Thoracic aorta (tissue), 2 donors: ENCODE measurements around the gene EGFL7. TPM values are rescaled to one million over a fixed set of nuclear protein-coding genes. Genes with fewer than 3 reads are reported as not detected.

ENCODE experiments used
- ATAC-seq: fragments of 150-250 bp; one replicate; pipeline ENCODE4 v1.8.0; 2017; ENCODE audit warnings: low read depth; ENCODE audit not compliant: insufficient number of reproducible peaks, low FRiP score
- DNase-seq: peaks from one replicate; pipeline ENCODE4 v3.0.0-alpha.2; 2020; ENCODE audit warnings: low spot score
- H3K27ac ChIP-seq, 2 donors: fragments of 200-600 bp; sonication (generic); 1 replicate in 1 of 2; 2 replicates in 1 of 2; pipeline ENCODE4 v1.5.1; 2016; ENCODE audit warnings: mild to moderate bottlenecking in 2 of 2, moderate library complexity in 2 of 2
- H3K27me3 ChIP-seq: fragments of 200-600 bp; sonication (generic); replicated peaks from 2 replicates; pipeline ENCODE4 v1.6.0; 2016; ENCODE audit warnings: mild to moderate bottlenecking; ENCODE audit not compliant: insufficient read depth
- H3K36me3 ChIP-seq: fragments of 200-600 bp; sonication (generic); one replicate; pipeline ENCODE4 v1.5.1; 2016
- H3K4me1 ChIP-seq, 2 donors: fragments of 200-600 bp; sonication (generic); 1 replicate in 1 of 2; 2 replicates in 1 of 2; pipeline versions ENCODE4 v1.5.1 to v1.6.0; 2016; ENCODE audit warnings: low read depth in 2 of 2, mild to moderate bottlenecking in 1 of 2; ENCODE audit not compliant: control insufficient read depth in 1 of 2
- H3K4me3 ChIP-seq: fragments of 200-600 bp; sonication (generic); 2 replicates; pipeline ENCODE4 v1.5.1; 2016; ENCODE audit warnings: mild to moderate bottlenecking
- H3K9me3 ChIP-seq: fragments of 200-600 bp; sonication (generic); 2 replicates; pipeline ENCODE4 v1.5.1; 2016
- CTCF ChIP-seq: fragments of 200-600 bp; sonication (generic); IDR thresholded peaks from one replicate; pipeline ENCODE4 v1.5.1; 2019; ENCODE audit warnings: antibody characterized with exemption
- total RNA-seq, 2 donors: library from RNA; depleted of rRNA; stranded (reverse); fragments of >200 nt; gene quantifications; one replicate each; pipeline versions ENCODE4 v1.1.0 to v1.2.3, GENCODE V29; 2016

EGFL7 gene
- total RNA-seq, 2 donors from 2014 or later, result 42.0 to 56.5 TPM

GRCh38 chr9:136671254-136671614, 8.5 kb downstream of the EGFL7 start:
- H3K4me3 ChIP-seq, result no peak overlapping the region
- no peak for TF ChIP-seq CTCF
- no peak for ATAC-seq
- DNase-seq, result no peak
- peaks cover 0 to 8% of the 10 kb centered on the region in 2 donors for H3K4me1 ChIP-seq
- H3K27ac ChIP-seq, result no peak overlapping the region
- no peaks in the 10 kb centered on the region for H3K27me3 ChIP-seq
- peaks cover 5% of the 10 kb centered on the region for H3K36me3 ChIP-seq
- H3K9me3 ChIP-seq, result no peaks in the 10 kb centered on the region

DNA sequence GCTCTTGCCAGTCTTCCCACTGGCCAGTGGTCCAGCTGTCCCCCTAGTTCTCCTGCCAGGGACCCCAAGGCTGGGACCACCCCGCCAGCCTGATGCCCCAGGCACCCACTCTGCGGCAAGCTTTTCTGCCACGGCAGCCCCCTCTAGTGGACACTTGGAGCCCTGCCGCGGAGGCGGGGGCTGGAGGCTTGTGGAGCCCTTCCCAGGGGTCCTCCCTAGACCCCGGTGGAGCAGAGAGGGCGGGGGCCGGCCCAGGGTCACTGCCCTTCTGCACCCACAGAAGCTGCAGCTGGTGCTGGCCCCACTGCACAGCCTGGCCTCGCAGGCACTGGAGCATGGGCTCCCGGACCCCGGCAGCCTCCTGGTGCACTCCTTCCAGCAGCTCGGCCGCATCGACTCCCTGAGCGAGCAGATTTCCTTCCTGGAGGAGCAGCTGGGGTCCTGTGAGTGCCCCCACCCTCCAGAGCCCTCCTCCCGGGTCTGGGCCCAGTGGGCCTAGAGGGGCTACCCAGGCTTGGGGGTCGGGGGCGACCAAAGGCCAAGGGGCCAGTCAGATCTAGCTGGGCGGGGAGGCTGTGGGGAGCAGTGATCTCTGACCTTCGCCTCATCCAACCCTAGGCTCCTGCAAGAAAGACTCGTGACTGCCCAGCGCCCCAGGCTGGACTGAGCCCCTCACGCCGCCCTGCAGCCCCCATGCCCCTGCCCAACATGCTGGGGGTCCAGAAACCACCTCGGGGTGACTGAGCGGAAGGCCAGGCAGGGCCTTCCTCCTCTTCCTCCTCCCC, 9.1 kb downstream of the EGFL7 start:
- Histone ChIP-seq H3K9me3 (no peaks in the 10 kb centered on the region), H3K27me3 (no peaks in the 10 kb centered on the region), H3K4me1 (peaks cover 0 to 2% of the 10 kb centered on the region in 2 donors), H3K27ac (no peak overlapping the region), H3K36me3 (peaks cover 6% of the 10 kb centered on the region), H3K4me3 (no peak overlapping the region)
- DNase-seq (no peak), ATAC-seq (no peak)
- TF ChIP-seq CTCF, result peak; percentile 72

DNA sequence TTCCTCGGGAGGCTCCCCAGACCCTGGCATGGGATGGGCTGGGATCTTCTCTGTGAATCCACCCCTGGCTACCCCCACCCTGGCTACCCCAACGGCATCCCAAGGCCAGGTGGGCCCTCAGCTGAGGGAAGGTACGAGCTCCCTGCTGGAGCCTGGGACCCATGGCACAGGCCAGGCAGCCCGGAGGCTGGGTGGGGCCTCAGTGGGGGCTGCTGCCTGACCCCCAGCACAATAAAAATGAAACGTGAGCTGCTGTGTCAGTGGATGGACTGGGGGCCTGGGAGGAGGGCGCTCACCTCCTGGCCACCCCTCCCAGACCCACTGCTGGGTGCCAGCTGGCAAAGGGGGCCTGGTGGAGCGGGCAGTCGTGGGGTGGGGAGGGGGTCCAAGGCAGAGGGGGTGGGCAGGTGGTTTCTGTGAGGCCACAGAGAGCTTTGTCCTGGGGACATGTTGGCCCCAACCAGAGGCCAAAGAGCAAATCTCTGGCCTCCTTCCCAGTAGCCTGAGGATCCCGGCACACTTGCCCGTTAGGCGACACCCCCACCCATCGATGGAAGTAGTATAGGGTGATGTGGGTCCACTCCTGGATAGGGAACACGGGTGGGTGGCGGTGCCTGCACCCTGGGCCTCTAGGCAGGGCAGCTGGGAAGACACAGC, 9.8 kb downstream of the EGFL7 start:
- Histone ChIP-seq H3K4me3 (no peak overlapping the region), H3K27me3 (no peaks in the 10 kb centered on the region), H3K4me1 (no peaks in the 10 kb centered on the region), H3K27ac (no peak overlapping the region), H3K9me3 (no peaks in the 10 kb centered on the region), H3K36me3 (peaks cover 12% of the 10 kb centered on the region)
- no peak for DNase-seq
- no peak for TF ChIP-seq CTCF
- ATAC-seq, result no peak

DNA sequence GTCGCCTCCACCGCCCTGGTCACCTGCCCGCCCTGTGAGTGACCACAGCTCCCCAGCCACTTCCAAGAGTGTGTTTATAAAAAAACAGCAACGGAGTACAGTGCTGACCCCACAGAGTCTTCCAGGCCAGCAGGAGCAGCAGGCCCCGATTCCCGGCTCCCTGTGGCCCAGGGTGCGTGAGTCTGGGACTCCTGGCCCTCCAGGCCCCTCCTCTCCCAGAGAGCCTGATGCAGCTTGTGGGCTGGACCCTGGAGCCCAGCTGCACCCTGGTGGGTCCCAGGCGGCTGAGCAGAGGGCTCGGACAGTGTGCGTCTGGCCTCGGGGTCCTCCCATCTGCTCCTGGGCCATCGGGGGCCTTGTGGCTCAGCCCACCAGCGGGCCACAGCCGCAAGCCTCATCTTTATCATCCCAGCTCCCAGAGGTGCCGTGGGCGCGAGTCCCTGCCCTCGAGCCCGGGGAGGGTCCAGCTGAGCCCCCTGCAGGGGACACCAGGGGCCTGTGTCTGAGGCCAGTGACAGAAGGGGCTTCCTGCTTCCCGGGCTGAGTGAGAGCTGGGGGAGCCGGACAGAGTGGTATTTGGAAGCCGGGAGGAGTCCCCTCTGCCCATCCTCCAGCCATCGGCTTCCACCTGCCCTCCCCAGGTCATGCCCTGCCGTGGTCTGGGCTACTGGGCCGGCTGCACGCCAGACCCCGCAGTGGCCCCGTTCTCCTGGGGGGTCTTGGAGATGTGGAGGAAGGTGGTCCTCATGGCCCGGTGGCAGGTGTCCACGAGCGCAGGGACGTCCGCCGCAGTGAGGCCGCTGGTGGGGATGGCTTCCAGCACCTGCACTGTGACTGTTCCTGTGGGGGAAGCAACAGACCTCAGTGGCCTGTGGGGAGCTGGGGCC, 10.6 kb downstream of the EGFL7 start:
- H3K27ac ChIP-seq, result no peak overlapping the region
- DNase-seq (no peak), ATAC-seq (no peak)
- TF ChIP-seq CTCF, result no peak
- H3K36me3 ChIP-seq, result peaks cover 12% of the 10 kb centered on the region
- no peaks in the 10 kb centered on the region for H3K27me3 ChIP-seq
- H3K4me1 ChIP-seq, result no peaks in the 10 kb centered on the region
- H3K4me3 ChIP-seq, result no peak overlapping the region
- no peaks in the 10 kb centered on the region for H3K9me3 ChIP-seq
